Rectal smooth muscle tissue (tissue), 1 donor: ENCODE data around the gene PPP4C.

Source experiments
- H3K27ac ChIP-seq: one replicate; pipeline ENCODE4 v1.7.0; 2013; ENCODE audit warnings: low read depth, low read length, inconsistent platforms
- H3K27me3 ChIP-seq: one replicate; pipeline ENCODE4 v1.7.0; 2013; ENCODE audit warnings: low read length; ENCODE audit not compliant: control insufficient read depth, insufficient read depth
- H3K36me3 ChIP-seq: one replicate; pipeline ENCODE4 v1.7.0; 2013; ENCODE audit warnings: low read length; ENCODE audit not compliant: control insufficient read depth, insufficient read depth
- H3K4me1 ChIP-seq: one replicate; pipeline ENCODE4 v1.7.0; 2013; ENCODE audit warnings: low read length; ENCODE audit not compliant: control insufficient read depth, insufficient read depth
- H3K4me3 ChIP-seq: one replicate; pipeline ENCODE4 v1.7.0; 2013; ENCODE audit warnings: low read length
- H3K9ac ChIP-seq: one replicate; pipeline ENCODE4 v1.7.0; 2013; ENCODE audit warnings: low read length

Gene PPP4C

GRCh38 chr16:30076276-30076791 lies 540 bp downstream of the PPP4C start:
- Histone ChIP-seq H3K9ac (peak overlapping the region; percentile 34), H3K36me3 (peaks cover 15% of the 10 kb centered on the region), H3K4me1 (peaks cover 17% of the 10 kb centered on the region), H3K4me3 (peak overlapping the region; percentile 83), H3K27ac (peak overlapping the region; percentile 91), H3K27me3 (no peaks in the 10 kb centered on the region)

GRCh38 chr16:30077656-30078055 lies 1.9 kb downstream of the PPP4C start:
- Histone ChIP-seq H3K9ac (no peak overlapping the region), H3K27me3 (no peaks in the 10 kb centered on the region), H3K36me3 (peaks cover 19% of the 10 kb centered on the region), H3K4me3 (peak overlapping the region; percentile 83), H3K4me1 (peaks cover 17% of the 10 kb centered on the region), H3K27ac (no peak overlapping the region)

DNA sequence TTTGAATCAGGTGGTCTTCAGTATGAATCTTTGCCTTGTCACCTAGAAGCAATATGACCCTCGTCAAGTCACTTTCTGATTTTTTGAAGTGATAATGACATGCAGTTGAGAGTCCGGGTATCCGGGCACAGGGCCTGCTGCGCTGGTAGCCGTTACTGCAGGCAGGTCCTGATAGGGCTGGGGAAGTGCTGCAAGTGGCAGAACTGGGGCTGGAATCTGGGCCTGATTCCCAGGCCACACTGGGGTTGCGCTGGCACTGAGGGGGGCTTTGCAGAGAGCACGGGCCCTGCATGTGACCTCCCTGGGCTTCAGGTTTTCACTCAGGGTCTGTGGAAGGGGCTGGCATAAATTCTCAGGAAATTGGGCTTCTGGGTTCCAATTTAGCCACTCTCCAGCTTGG lies 3.0 kb downstream of the PPP4C start:
- H3K9ac ChIP-seq = no peak overlapping the region
- no peak overlapping the region for H3K27ac ChIP-seq
- H3K4me3 ChIP-seq = no peak overlapping the region
- H3K27me3 ChIP-seq = no peaks in the 10 kb centered on the region
- peaks cover 17% of the 10 kb centered on the region for H3K4me1 ChIP-seq
- peaks cover 29% of the 10 kb centered on the region for H3K36me3 ChIP-seq

DNA sequence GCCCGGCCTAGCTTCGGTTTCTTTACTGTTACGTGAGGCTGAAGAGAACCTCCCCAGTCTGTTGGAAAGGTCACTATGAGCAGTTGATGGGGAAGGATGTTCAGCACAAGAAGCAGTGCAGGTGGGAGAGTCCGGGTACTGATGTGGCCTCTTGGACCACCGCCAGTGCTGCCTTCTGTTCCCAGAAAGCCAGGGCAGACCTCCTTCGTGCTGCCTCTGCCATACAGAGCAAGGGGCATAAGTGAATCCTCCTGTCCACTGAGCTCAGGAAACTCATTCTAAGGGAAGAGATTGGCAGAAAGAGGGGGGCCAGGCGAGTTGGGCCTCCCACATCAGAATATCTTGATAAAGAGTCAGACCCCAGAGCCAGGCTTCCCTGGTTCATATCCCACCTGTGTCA lies 3.7 kb downstream of the PPP4C start:
- H3K27me3 ChIP-seq = no peaks in the 10 kb centered on the region
- no peak overlapping the region for H3K27ac ChIP-seq
- H3K9ac ChIP-seq = peak overlapping the region; percentile 19
- H3K36me3 ChIP-seq = peaks cover 36% of the 10 kb centered on the region
- no peak overlapping the region for H3K4me3 ChIP-seq
- H3K4me1 ChIP-seq = peaks cover 17% of the 10 kb centered on the region

GRCh38 chr16:30082545-30083090 lies 6.8 kb downstream of the PPP4C start:
- Histone ChIP-seq H3K4me1 (peaks cover 1% of the 10 kb centered on the region), H3K36me3 (peaks cover 39% of the 10 kb centered on the region), H3K27me3 (no peaks in the 10 kb centered on the region), H3K4me3 (no peak overlapping the region), H3K9ac (no peak overlapping the region), H3K27ac (no peak overlapping the region)

DNA sequence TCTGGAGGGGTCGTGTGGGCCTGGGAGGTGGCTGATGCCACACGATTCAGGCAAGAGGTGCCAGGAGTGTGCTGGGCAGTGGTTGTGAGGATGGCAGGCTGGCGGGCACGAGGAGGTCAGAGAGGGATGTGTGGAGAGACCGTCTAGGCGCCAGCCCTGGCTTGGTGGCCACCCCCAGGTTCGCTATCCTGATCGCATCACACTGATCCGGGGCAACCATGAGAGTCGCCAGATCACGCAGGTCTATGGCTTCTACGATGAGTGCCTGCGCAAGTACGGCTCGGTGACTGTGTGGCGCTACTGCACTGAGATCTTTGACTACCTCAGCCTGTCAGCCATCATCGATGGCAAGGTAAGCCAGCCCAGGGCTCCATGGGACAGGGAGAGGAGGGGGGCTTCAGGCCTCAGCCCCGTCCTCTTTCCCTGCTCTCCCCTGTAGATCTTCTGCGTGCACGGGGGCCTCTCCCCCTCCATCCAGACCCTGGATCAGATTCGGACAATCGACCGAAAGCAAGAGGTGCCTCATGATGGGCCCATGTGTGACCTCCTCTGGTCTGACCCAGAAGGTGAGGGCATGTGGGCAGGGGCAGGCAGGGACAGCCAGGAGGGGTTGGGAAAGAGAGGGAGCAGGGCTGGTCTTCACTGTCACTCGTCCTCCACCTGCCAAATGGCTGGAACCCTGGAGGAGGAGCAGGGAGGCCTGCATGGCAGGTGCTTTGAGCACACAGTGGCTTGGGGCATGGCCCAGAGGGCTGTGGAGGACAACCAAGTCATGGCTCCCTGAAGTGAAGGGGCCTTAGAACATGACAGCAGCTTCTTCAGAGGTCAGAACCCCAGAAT lies 7.6 kb downstream of the PPP4C start:
- H3K36me3 ChIP-seq = peaks cover 39% of the 10 kb centered on the region
- no peaks in the 10 kb centered on the region for H3K27me3 ChIP-seq
- no peak overlapping the region for H3K9ac ChIP-seq
- H3K27ac ChIP-seq = no peak overlapping the region
- no peaks in the 10 kb centered on the region for H3K4me1 ChIP-seq
- no peak overlapping the region for H3K4me3 ChIP-seq

GRCh38 chr16:30084096-30084815 lies 8.5 kb downstream of the PPP4C start:
- Histone ChIP-seq H3K27ac (no peak overlapping the region), H3K4me3 (no peak overlapping the region), H3K4me1 (no peaks in the 10 kb centered on the region), H3K36me3 (peaks cover 39% of the 10 kb centered on the region), H3K9ac (no peak overlapping the region), H3K27me3 (no peaks in the 10 kb centered on the region)

DNA sequence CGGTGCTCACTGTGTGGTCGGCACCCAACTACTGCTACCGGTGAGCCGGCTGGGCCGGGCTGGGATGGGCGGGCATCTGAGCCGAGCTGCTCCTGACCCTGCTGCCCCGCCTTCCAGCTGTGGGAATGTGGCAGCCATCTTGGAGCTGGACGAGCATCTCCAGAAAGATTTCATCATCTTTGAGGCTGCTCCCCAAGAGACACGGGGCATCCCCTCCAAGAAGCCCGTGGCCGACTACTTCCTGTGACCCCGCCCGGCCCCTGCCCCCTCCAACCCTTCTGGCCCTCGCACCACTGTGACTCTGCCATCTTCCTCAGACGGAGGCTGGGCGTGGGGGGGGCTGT lies 9.0 kb downstream of the PPP4C start:
- Histone ChIP-seq H3K9ac (no peak overlapping the region), H3K36me3 (peaks cover 35% of the 10 kb centered on the region), H3K27me3 (no peaks in the 10 kb centered on the region), H3K4me1 (no peaks in the 10 kb centered on the region), H3K4me3 (no peak overlapping the region), H3K27ac (no peak overlapping the region)

DNA sequence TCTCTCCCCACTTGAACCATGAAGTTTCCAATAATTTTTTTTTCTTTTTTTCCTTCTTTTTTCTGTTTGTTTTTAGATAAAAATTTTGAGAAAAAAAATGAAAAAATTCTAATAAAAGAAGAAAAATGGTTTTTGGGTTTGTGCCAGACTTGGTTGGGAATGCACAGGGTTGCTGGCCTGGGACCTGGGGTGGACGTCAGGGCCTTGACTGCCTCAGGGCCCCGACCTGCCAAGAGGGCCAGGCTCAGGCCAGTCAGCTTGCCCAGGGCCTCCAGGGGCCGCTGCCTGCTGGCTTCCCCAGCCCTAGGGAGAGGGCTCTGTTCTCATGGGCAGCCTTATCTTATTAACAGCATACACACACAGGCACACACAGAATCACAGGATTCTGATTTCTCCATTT lies 9.5 kb downstream of the PPP4C start:
- Histone ChIP-seq H3K36me3 (peaks cover 35% of the 10 kb centered on the region), H3K27me3 (no peaks in the 10 kb centered on the region), H3K4me1 (no peaks in the 10 kb centered on the region), H3K27ac (no peak overlapping the region), H3K9ac (no peak overlapping the region), H3K4me3 (no peak overlapping the region)

- no peaks in the 10 kb centered on the region for H3K27me3 ChIP-seq
- no peaks in the 10 kb centered on the region for H3K4me1 ChIP-seq
- H3K36me3 ChIP-seq = peaks cover 32% of the 10 kb centered on the region
- H3K27ac ChIP-seq = no peak overlapping the region
- H3K4me3 ChIP-seq = no peak overlapping the region
- H3K9ac ChIP-seq = no peak overlapping the region
These were observed 10.0 kb downstream of the PPP4C start for GRCh38 chr16:30085820-30086219.

- H3K27ac ChIP-seq = no peak overlapping the region
- H3K27me3 ChIP-seq = no peaks in the 10 kb centered on the region
- no peaks in the 10 kb centered on the region for H3K4me1 ChIP-seq
- H3K9ac ChIP-seq = no peak overlapping the region
- peaks cover 27% of the 10 kb centered on the region for H3K36me3 ChIP-seq
- H3K4me3 ChIP-seq = no peak overlapping the region
These were observed 10.7 kb downstream of the PPP4C start for GRCh38 chr16:30086291-30087140.
